ENCODE data around the gene NRXN3.

DNA sequence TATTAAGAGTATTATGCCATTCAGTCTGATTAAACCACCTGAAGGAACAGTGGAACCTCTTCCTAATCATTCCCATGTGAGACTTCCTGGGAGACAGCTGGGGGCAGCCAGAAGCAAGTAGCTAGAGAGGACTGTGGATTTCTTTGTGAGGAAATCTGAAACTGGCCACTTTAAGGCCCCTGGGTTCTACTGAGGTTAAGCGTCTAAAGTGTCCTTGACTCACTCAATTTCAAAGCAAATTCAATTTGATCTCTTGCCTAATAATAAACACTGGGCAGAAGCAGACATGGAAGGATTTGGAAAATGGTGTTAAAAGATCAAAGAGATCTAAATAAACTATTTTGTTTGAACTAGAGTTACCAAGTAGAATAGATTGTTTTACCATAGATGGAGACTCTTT is 909.9 kb downstream of the NRXN3 start:
- TF ChIP-seq, protein P1, sequence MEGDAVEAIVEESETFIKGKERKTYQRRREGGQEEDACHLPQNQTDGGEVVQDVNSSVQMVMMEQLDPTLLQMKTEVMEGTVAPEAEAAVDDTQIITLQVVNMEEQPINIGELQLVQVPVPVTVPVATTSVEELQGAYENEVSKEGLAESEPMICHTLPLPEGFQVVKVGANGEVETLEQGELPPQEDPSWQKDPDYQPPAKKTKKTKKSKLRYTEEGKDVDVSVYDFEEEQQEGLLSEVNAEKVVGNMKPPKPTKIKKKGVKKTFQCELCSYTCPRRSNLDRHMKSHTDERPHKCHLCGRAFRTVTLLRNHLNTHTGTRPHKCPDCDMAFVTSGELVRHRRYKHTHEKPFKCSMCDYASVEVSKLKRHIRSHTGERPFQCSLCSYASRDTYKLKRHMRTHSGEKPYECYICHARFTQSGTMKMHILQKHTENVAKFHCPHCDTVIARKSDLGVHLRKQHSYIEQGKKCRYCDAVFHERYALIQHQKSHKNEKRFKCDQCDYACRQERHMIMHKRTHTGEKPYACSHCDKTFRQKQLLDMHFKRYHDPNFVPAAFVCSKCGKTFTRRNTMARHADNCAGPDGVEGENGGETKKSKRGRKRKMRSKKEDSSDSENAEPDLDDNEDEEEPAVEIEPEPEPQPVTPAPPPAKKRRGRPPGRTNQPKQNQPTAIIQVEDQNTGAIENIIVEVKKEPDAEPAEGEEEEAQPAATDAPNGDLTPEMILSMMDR (IDR thresholded peaks at IDR 0.05; ENCODE audit: insufficient read depth, low read depth, low read length), result no peak
- no peak for TF ChIP-seq EZH2 (IDR thresholded peaks at IDR 0.05; ENCODE audit: insufficient read depth, low read length)

Measured in astrocyte (in vitro differentiated cells and primary cell).